ENCODE data around the gene E2F2.

Gene E2F2

DNA sequence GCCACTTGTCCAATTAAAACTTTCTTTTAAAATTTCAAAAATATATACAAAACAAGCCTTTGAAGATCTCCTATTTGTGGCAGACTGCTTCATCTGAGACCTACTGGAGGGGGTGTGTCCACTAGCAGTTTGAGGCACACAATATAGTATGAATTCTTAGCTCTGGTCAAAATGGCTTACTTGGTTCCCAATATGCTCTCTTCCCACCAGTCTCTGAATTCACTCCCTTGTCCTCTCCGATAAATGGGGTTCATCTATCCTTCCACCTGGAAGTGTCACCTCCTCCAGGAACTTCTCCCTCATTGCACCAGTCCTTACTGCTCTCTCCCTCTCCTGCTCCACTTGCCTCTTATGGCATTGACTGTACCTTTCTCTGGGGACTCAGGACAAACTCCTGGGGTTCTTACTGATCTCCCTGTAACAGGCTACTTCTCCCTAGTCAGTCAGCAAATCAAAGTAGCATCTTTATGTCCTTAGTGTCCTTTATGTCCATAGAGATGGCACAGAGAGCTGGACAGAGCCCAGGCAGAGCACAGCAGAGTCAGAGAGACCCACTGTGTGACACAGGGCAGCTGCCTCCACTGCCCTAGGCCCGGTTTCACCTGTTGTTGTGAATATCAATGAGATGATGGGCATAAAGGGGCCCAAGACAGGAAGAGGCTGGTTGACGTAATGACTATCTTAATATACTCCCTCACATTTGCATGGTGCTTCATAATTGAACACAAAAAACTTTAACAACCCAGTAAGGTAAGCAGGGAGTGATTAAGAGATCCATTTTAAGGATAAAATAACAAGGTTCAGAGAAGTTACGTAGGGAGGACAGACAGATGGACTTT lies 50.6 kb downstream of the E2F2 start:
- no peak overlapping the region for H3K4me3 ChIP-seq (ENCODE audit: low read depth, low read length)
- ChIA-PET POLR2A (no interaction called here), CTCF (interaction anchor here (0.7 to 9.0 kb wide), 3 partner anchors 9 to 76 kb away, joined by 3 to 130 read pairs (median 4); no protein-coding TSS in a partner anchor)
- no peak for DNase-seq (ENCODE audit: low read depth, low spot score)
- TF ChIP-seq, protein P1, sequence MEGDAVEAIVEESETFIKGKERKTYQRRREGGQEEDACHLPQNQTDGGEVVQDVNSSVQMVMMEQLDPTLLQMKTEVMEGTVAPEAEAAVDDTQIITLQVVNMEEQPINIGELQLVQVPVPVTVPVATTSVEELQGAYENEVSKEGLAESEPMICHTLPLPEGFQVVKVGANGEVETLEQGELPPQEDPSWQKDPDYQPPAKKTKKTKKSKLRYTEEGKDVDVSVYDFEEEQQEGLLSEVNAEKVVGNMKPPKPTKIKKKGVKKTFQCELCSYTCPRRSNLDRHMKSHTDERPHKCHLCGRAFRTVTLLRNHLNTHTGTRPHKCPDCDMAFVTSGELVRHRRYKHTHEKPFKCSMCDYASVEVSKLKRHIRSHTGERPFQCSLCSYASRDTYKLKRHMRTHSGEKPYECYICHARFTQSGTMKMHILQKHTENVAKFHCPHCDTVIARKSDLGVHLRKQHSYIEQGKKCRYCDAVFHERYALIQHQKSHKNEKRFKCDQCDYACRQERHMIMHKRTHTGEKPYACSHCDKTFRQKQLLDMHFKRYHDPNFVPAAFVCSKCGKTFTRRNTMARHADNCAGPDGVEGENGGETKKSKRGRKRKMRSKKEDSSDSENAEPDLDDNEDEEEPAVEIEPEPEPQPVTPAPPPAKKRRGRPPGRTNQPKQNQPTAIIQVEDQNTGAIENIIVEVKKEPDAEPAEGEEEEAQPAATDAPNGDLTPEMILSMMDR (IDR thresholded peaks at IDR 0.05; ENCODE audit: insufficient read depth, low read length, missing control alignments) = no peak

DNA sequence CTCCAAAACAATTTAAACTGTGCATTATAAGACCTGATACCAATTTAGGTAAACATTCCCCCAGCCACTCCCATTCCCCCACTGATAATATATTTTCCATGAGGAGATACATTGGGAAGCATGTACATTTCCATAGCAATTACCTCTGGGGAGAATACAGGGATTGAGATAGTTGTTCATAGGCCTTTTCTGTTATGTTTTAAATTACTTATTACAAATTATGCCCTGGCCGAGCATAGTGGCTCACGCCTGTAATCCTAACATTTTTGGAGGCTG lies 51.4 kb downstream of the E2F2 start:
- POLR2A ChIA-PET = no interaction called here
- no peak for DNase-seq (ENCODE audit: low read depth, low spot score)
- H3K4me3 ChIP-seq (ENCODE audit: low read depth, low read length) = no peak overlapping the region
- CTCF ChIA-PET = interaction anchor here (9.0 kb wide), 1 partner anchor 18 kb away, joined by 130 read pairs; no protein-coding TSS in a partner anchor
- TF ChIP-seq, protein P1 (IDR thresholded peaks at IDR 0.05; ENCODE audit: insufficient read depth, low read length, missing control alignments) = no peak

DNA sequence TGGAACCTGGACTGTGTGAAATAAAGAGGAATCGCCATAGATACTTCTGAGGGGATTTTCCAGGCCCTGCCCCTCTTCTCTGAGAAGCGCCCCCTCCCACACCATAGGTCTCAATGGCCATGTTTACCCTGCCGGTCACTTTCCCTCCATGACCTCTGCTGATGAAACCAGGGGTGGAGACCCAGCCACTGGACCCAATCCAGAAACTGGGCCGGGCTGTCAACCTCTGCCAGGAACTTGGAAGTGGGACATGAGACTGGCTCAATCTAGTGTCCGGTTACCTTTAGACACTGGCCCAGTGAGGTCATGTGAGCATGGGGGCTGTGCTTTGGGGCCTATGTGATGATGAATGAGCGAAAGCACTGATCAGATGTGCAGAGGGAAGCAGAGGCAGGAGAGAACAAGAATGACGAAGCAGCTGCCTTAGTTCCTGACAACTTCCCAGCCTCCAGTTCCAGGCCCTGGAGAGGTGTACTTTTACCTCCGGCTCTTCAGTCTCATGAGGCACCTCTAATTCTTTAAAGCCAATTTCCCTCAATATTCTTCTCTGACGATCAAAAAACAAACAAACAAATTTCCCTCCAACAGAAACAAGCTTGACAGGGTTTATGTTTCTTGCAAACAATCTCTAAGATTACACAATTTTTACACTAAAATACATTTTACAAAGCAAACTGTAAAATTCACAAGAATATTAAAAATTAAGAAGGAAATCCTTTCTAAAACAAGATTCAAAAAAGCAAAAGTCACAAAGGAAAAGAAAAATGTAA lies 52.0 kb downstream of the E2F2 start:
- ChIA-PET POLR2A (no interaction called here), CTCF (interaction anchor here (9.0 kb wide), 1 partner anchor 18 kb away, joined by 130 read pairs; no protein-coding TSS in a partner anchor)
- H3K4me3 ChIP-seq (ENCODE audit: low read depth, low read length) = no peak overlapping the region
- TF ChIP-seq, protein P1 (IDR thresholded peaks at IDR 0.05; ENCODE audit: insufficient read depth, low read length, missing control alignments) = no peak
- no peak for DNase-seq (ENCODE audit: low read depth, low spot score)

DNA sequence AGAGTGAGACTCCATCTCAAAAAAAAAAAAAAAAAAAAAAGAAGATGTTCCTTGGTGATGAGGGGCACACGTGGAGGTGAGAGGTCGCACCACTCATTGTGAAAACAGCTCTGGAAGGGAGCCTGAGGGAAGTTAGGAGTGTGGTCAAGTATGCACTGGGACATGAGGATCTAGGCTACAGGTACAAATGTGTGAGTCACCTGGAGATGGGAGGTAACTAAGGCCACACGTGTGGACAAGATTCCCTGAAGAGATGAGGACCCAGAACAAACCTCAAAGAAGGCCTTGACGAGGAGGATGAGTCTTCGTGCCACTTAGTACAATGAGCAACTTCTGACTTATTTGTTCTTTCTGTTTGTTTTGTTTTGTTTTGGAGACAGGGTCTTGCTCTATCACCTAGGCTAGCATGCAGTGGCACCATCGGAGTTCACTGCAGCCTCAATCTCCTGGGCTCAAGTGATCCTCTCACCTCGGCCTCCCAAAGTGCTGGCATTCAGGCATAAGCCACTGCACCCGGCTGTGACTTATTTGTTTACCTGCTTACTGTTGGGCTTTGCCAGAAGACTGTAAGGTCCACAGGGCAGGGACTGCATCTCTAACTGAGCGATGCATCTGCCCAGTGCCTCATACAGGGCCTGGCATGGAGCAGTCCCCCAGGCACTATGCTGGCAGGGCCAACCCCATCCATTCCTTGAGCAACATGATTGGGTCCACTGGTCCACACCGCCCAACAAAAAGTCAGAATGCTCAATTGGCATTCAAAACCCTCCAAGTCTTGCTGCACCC lies 53.5 kb downstream of the E2F2 start:
- ChIA-PET POLR2A (no interaction called here), CTCF (interaction anchor here (0.8 kb wide), 1 partner anchor 20 kb away, joined by 3 read pairs; no protein-coding TSS in a partner anchor)

DNA sequence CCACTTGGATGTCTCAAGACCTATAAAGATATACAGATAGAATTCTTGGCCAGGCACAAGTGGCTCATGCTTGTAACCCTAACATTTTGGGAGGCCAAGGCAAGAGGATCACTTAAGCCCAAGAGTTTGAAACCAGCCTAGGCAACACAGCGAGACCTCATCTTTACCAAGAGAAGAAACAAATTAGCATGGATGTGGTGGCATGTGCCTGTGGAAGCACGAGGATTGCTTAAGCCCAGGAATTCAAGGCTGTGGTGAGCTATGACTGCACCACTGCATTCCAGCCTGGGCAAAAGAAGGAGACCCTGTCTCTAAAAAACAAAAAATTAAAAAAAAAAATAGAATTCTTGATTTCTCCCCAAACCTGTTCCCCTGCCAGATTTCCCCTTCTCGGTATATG lies 55.4 kb downstream of the E2F2 start:
- no peak overlapping the region for H3K4me3 ChIP-seq (ENCODE audit: low read depth, low read length)
- DNase-seq (ENCODE audit: low read depth, low spot score) = no peak
- TF ChIP-seq, protein P1 (IDR thresholded peaks at IDR 0.05; ENCODE audit: insufficient read depth, low read length, missing control alignments) = no peak
- ChIA-PET POLR2A (interaction anchor here (0.7 to 1.2 kb wide), 4 partner anchors 9 to 422 kb away, joined by 3 to 10 read pairs (median 4); partner anchors contain the start of genes ASAP3 and HNRNPR), CTCF (interaction anchor here (0.7 to 3.0 kb wide), 5 partner anchors 9 to 72 kb away, joined by 3 to 11 read pairs (median 3); partner anchors contain the start of gene ASAP3)

More for the DNA sequence above, 53.5 kb downstream of the E2F2 start:
- no peak overlapping the region for H3K4me3 ChIP-seq (ENCODE audit: low read depth, low read length)
- no peak for DNase-seq (ENCODE audit: low read depth, low spot score)
- TF ChIP-seq, protein P1 (IDR thresholded peaks at IDR 0.05; ENCODE audit: insufficient read depth, low read length, missing control alignments) = no peak
